SK-N-MC (cell line): ENCODE measurements around the gene COMMD2.

ENCODE experiments used
- DNase-seq: peaks from one replicate; pipeline ENCODE4 v3.0.0-alpha.2; 2011; ENCODE audit warnings: low read depth, low spot score
- H3K27ac ChIP-seq: fragments of 200-600 bp; sonication (generic); 2 replicates; pipeline ENCODE4 v1.5.1; 2016; ENCODE audit warnings: mixed run types
- H3K36me3 ChIP-seq: fragments of 200-600 bp; sonication (generic); 2 replicates; pipeline ENCODE4 v1.6.1; 2017; ENCODE audit warnings: antibody characterized with exemption, low read length, mixed read lengths; ENCODE audit not compliant: insufficient read depth
- H3K4me3 ChIP-seq: fragments of 200-600 bp; sonication (generic); 2 replicates; pipeline ENCODE4 v1.5.1; 2016
- H3K9ac ChIP-seq: fragments of 200-600 bp; sonication (generic); 2 replicates; pipeline ENCODE4 v1.8.0; 2017; ENCODE audit warnings: mixed run types, mixed read lengths; ENCODE audit not compliant: insufficient read length
- H3K9me3 ChIP-seq: fragments of 200-600 bp; sonication (generic); 2 replicates; pipeline ENCODE4 v1.6.1; 2017; ENCODE audit warnings: low read depth, mild to moderate bottlenecking, antibody characterized with exemption, low read length, moderate library complexity, mixed read lengths
- EZH2 ChIP-seq: fragments of 200-600 bp; sonication (generic); IDR thresholded peaks from one replicate; pipeline ENCODE4 v1.6.1; 2017; ENCODE audit warnings: antibody characterized with exemption
- FOXP2 ChIP-seq: optimal IDR thresholded peaks from 2 replicates; pipeline ENCODE3; 2011; ENCODE audit warnings: mild to moderate bottlenecking, moderate library complexity; ENCODE audit not compliant: insufficient read depth; ENCODE audit errors: extremely low read length, control extremely low read depth
- POLR2AphosphoS5 ChIP-seq: IDR thresholded peaks from 2 replicates; pipeline ENCODE4 v1.6.1; 2012; ENCODE audit warnings: mild to moderate bottlenecking, low read depth, low read length, borderline replicate concordance

The COMMD2 gene

DNA sequence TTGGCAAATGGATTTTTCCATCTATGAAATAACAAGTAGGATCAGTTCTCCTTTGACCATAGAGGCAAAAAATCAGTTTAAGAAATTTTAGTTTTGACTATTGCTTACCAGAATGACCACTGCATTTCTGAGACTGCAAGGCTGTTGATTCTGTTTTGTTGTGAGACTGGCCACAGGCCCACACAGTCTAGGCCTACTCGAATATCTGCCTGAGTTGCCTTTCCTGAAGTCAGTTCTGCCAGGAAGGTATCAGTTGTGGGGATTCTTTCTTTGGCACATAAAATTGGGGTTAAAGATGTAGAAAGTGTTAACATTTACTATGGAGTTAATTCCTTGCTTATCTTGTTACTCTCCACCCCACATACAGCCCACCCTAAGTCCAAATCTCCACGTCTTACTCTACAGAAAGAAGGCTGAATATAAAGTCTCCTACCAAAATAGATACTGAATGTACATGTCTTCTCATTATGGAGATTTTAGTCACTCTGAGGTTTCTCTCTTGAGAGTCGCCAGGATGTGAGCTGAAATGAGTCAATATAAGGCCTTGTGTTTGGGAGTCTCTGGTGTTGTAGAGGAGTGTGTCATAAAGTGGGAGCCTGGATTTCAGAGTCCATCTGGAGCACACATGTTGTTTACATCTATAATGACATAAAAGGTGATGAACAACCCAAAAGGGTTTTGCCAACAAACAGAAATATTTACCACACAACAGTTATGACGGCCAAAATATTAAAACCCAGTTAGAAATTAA is 49.4 kb downstream of the COMMD2 start:
- TF ChIP-seq POLR2AphosphoS5: no peak
- TF ChIP-seq EZH2: no peak
- TF ChIP-seq FOXP2: no peak
- H3K9me3 ChIP-seq: no peaks in the 10 kb centered on the region; the same call in 1 of the 2 replicates
- H3K9ac ChIP-seq: no peak overlapping the region
- no peak for DNase-seq
- H3K4me3 ChIP-seq: no peak overlapping the region
- H3K36me3 ChIP-seq: no peaks in the 10 kb centered on the region
- no peak overlapping the region for H3K27ac ChIP-seq

DNA sequence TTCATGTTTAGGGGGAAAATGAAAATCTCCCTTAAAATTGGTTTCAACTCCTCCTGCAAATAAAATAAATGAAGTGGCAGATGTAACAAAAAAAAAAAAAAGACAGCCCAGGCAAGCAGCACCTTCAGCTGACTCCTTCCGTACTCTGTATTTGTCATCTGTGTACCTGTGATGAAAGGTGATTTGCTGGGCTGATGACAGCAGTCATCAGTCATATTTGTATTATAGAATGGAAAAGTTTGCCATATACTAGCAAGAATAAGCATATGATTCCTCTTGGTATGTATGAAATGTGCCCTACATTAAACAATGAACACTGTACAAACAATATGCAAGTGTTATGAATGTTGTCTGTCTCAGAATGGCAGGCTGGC is 50.3 kb downstream of the COMMD2 start:
- Histone ChIP-seq H3K9ac (no peak overlapping the region), H3K4me3 (no peak overlapping the region)
- no peak for DNase-seq

DNA sequence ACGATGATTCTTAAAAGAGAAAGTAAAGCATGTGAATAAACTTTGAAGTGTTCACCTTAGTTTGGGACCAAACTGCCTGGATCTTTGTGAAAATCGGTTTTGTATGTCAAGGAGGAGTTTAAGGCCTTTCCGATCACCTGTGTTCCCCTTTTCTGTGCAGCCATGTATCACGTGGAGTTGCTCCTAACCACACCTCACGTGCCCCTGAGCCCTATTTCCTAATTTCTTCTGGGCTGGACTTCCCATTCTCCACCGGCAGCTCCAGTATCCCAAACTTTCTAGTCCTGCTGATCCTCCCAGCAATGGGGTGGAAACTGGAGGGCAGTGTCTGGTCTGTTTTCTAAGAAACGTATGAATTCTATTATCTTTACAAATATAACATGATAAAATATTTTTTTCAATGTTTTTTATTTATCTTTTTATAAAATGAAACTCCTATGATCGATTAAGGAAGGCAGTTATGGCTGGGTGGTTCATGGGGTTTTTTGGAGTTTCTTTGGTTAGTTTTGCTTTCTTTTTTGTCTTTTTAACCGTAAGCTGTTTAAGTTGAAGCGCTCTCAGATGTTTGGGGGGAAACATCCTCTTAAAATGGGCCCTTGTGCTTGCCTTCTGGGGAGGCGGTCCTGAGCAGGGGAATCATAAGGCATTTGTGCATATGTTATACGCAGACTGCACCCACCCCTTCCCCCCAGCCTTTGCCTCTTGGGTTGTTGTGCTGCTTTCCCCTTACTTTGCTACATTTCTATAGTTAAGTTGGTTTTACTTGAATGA is 50.9 kb downstream of the COMMD2 start:
- Histone ChIP-seq H3K27ac (no peak overlapping the region), H3K36me3 (no peaks in the 10 kb centered on the region), H3K9ac (no peak overlapping the region), H3K9me3 (no peaks in the 10 kb centered on the region; the same call in none of the 2 replicates), H3K4me3 (no peak overlapping the region)
- no peak for TF ChIP-seq POLR2AphosphoS5
- TF ChIP-seq FOXP2: no peak
- TF ChIP-seq EZH2: no peak
- no peak for DNase-seq

More for the DNA sequence above, 50.3 kb downstream of the COMMD2 start:
- H3K36me3 ChIP-seq: no peaks in the 10 kb centered on the region
- TF ChIP-seq FOXP2 (no peak), EZH2 (no peak), POLR2AphosphoS5 (no peak)
- no peaks in the 10 kb centered on the region; the same call in none of the 2 replicates for H3K9me3 ChIP-seq
- no peak overlapping the region for H3K27ac ChIP-seq
